Measurements from ENCODE around the gene OXCT2.

The OXCT2 gene

GRCh38 chr1:39751595-39751994 is 19.6 kb downstream of the OXCT2 start:
- Histone ChIP-seq H3K9me3 (ENCODE audit: insufficient read depth, low read length, severe bottlenecking) (no peaks in the 10 kb centered on the region), H3K4me2 (ENCODE audit: insufficient read depth, low read length) (no peak overlapping the region), H4K20me1 (ENCODE audit: insufficient read depth, low read length) (peaks cover 8% of the 10 kb centered on the region; the same call in 1 of the 2 replicates), H3K27me3 (ENCODE audit: insufficient read depth, low read length, poor library complexity) (no peaks in the 10 kb centered on the region), H2AFZ (ENCODE audit: low read depth, low read length) (no peak overlapping the region), H3K36me3 (ENCODE audit: insufficient read depth, low read length) (peaks cover 44% of the 10 kb centered on the region), H3K9ac (ENCODE audit: low read depth, low read length) (no peak overlapping the region), H3K4me3 (ENCODE audit: low read depth in 1 of 2, low read length in 2 of 2) (no peak overlapping the region), H3K4me1 (ENCODE audit: insufficient read depth, low read length) (no peaks in the 10 kb centered on the region), H3K27ac (ENCODE audit: low read length) (no peak overlapping the region), H3K79me2 (ENCODE audit: insufficient read depth, low read length) (no peaks in the 10 kb centered on the region)
- TF ChIP-seq EZH2 (IDR thresholded peaks at IDR 0.05; ENCODE audit: borderline replicate concordance, low read depth, low read length, severe bottlenecking) (no peak), CTCF (IDR thresholded peaks at IDR 0.05; ENCODE audit: borderline replicate concordance, extremely low read depth, low read length, poor library complexity, severe bottlenecking) (no peak)
- ATAC-seq (ENCODE audit: insufficient read depth, low read depth) (no peak), DNase-seq (no peak)

GRCh38 chr1:39745016-39745670 is 26.0 kb downstream of the OXCT2 start:
- Histone ChIP-seq H3K9me3 (ENCODE audit: insufficient read depth, low read length, severe bottlenecking) (no peaks in the 10 kb centered on the region), H3K27me3 (ENCODE audit: insufficient read depth, low read length, poor library complexity) (no peaks in the 10 kb centered on the region), H3K4me1 (ENCODE audit: insufficient read depth, low read length) (peaks cover 4% of the 10 kb centered on the region), H3K4me3 (ENCODE audit: low read depth in 1 of 2, low read length in 2 of 2) (no peak overlapping the region), H2AFZ (ENCODE audit: low read depth, low read length) (no peak overlapping the region), H4K20me1 (ENCODE audit: insufficient read depth, low read length) (peaks cover 4% of the 10 kb centered on the region; the same call in 1 of the 2 replicates), H3K27ac (ENCODE audit: low read length) (no peak overlapping the region), H3K36me3 (ENCODE audit: insufficient read depth, low read length) (peaks cover 44% of the 10 kb centered on the region), H3K79me2 (ENCODE audit: insufficient read depth, low read length) (no peaks in the 10 kb centered on the region), H3K9ac (ENCODE audit: low read depth, low read length) (no peak overlapping the region), H3K4me2 (ENCODE audit: insufficient read depth, low read length) (no peak overlapping the region)
- TF ChIP-seq CTCF (IDR thresholded peaks at IDR 0.05; ENCODE audit: borderline replicate concordance, extremely low read depth, low read length, poor library complexity, severe bottlenecking) (no peak), EZH2 (IDR thresholded peaks at IDR 0.05; ENCODE audit: borderline replicate concordance, low read depth, low read length, severe bottlenecking) (no peak)
- ATAC-seq (ENCODE audit: insufficient read depth, low read depth) (no peak), DNase-seq (no peak)

- Histone ChIP-seq H3K79me2 (ENCODE audit: insufficient read depth, low read length) (peaks cover 7% of the 10 kb centered on the region; the same call in 1 of the 2 replicates), H3K27ac (ENCODE audit: low read length) (peak within 1 kb of the TSS; percentile 65), H3K9me3 (ENCODE audit: insufficient read depth, low read length, severe bottlenecking) (no peaks in the 10 kb centered on the region), H2AFZ (ENCODE audit: low read depth, low read length) (peak within 1 kb of the TSS; percentile 79), H3K4me3 (ENCODE audit: low read depth in 1 of 2, low read length in 2 of 2) (peak within 1 kb of the TSS; percentile 25 to 66; a peak in 3 of 4 replicates), H3K4me2 (ENCODE audit: insufficient read depth, low read length) (peak within 1 kb of the TSS; percentile 68), H3K9ac (ENCODE audit: low read depth, low read length) (peak within 1 kb of the TSS; percentile 58), H3K27me3 (ENCODE audit: insufficient read depth, low read length, poor library complexity) (peaks cover 6% of the 10 kb centered on the region), H4K20me1 (ENCODE audit: insufficient read depth, low read length) (no peaks in the 10 kb centered on the region), H3K36me3 (ENCODE audit: insufficient read depth, low read length) (peaks cover 18% of the 10 kb centered on the region), H3K4me1 (ENCODE audit: insufficient read depth, low read length) (peaks cover 22% of the 10 kb centered on the region)
- no peak for TF ChIP-seq EZH2 (IDR thresholded peaks at IDR 0.05; ENCODE audit: borderline replicate concordance, low read depth, low read length, severe bottlenecking)
- no peak for TF ChIP-seq CTCF (IDR thresholded peaks at IDR 0.05; ENCODE audit: borderline replicate concordance, extremely low read depth, low read length, poor library complexity, severe bottlenecking)
- DNase-seq (peak; percentile 88), ATAC-seq (ENCODE audit: insufficient read depth, low read depth) (peak; percentile 96)
Observed at GRCh38 chr1:39738622-39739366, 32.4 kb downstream of the OXCT2 start, which contains the start of gene PPIE. Gene PPIE, plus strand, starts transcription at chr1:39738882. Its CDS starts 19 bp downstream, at chr1:39738901.
